RWPE2 (cell line): ENCODE measurements around the gene ISCU.

ENCODE experiments used
- ATAC-seq: fragments of 200-7000 bp; cut with Tn5 transposase; 3 replicates; pipeline ENCODE4 v1.9.1; 2021; ENCODE audit warnings: low read depth
- DNase-seq: peaks from one replicate; pipeline ENCODE4 v3.0.0-alpha.2; 2020; ENCODE audit warnings: low spot score
- H3K27ac ChIP-seq: fragments of 450-650 bp; 2 replicates; pipeline ENCODE4 v1.5.1; 2017; ENCODE audit warnings: mild to moderate bottlenecking; ENCODE audit not compliant: poor library complexity, severe bottlenecking
- H3K27me3 ChIP-seq: fragments of 250-450 bp; sonication (Bioruptor Pico); 2 replicates; pipeline ENCODE4 v1.5.1; 2021; ENCODE audit warnings: mild to moderate bottlenecking, moderate library complexity; ENCODE audit not compliant: insufficient read depth, poor library complexity, severe bottlenecking
- H3K36me3 ChIP-seq: fragments of 250-450 bp; sonication (Bioruptor Pico); 2 replicates; pipeline ENCODE4 v1.5.1; 2020; ENCODE audit warnings: low read depth, mild to moderate bottlenecking, moderate library complexity
- H3K4me1 ChIP-seq: fragments of 250-450 bp; sonication (Bioruptor Pico); 2 replicates; pipeline ENCODE4 v1.5.1; 2021; ENCODE audit warnings: mild to moderate bottlenecking, moderate library complexity; ENCODE audit not compliant: insufficient read depth, poor library complexity, severe bottlenecking
- H3K4me3 ChIP-seq: fragments of 250-450 bp; sonication (Bioruptor Pico); 2 replicates; pipeline ENCODE4 v1.5.1; 2021; ENCODE audit warnings: mild to moderate bottlenecking, moderate library complexity; ENCODE audit not compliant: severe bottlenecking
- H3K9me3 ChIP-seq: fragments of 250-450 bp; sonication (Bioruptor Pico); 2 replicates; pipeline ENCODE4 v1.5.1; 2021; ENCODE audit warnings: mild to moderate bottlenecking, moderate library complexity; ENCODE audit not compliant: severe bottlenecking
- TF ChIP-seq, protein P1 (sequence below): fragments of 450-650 bp; IDR thresholded peaks from one replicate; pipeline ENCODE4 v1.5.1; 2017; ENCODE audit warnings: mild to moderate bottlenecking, moderate library complexity; ENCODE audit not compliant: poor library complexity, severe bottlenecking

Gene ISCU

DNA sequence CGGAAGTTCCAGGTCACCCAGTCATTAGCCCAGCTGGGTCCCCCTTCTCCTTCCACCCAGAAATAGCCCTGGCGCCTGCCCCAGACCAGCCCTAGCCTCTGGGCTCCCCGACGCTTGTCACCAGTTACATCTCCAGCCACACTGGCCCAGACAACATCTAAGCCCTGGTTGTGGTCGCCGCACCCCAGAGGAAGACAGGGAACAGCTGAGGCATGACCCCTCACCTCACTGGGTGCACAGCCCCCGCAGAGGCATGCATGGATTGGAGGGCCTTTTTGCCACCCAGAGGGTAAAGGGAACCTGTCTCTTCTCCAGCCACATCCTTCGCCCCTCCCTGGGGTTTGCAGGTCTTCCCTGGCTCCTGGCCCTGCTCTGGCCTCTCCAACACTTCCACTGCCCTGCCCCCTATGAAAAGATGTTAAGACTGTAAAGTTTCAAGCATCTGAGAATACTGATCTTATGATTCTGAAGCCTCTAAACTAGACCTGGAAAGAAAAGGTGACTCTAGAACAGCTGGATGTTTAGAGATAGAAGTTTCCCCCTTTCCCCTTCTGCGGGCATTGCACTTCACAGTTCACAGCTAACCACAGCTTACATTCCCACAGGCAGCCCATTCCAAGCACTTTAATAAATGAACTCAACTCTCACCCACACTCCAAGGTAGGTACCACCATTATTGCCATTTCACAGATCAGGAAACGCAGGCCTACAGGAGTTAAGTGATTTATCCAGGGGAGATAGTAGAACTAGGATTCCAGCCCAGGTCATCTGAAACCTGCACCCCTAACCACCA lies 20.8 kb downstream of the ISCU start:
- Histone ChIP-seq H3K4me3 (no peak overlapping the region), H3K9me3 (no peaks in the 10 kb centered on the region), H3K27ac (no peak overlapping the region), H3K4me1 (no peaks in the 10 kb centered on the region), H3K27me3 (no peaks in the 10 kb centered on the region), H3K36me3 (no peaks in the 10 kb centered on the region)
- TF ChIP-seq, protein P1, sequence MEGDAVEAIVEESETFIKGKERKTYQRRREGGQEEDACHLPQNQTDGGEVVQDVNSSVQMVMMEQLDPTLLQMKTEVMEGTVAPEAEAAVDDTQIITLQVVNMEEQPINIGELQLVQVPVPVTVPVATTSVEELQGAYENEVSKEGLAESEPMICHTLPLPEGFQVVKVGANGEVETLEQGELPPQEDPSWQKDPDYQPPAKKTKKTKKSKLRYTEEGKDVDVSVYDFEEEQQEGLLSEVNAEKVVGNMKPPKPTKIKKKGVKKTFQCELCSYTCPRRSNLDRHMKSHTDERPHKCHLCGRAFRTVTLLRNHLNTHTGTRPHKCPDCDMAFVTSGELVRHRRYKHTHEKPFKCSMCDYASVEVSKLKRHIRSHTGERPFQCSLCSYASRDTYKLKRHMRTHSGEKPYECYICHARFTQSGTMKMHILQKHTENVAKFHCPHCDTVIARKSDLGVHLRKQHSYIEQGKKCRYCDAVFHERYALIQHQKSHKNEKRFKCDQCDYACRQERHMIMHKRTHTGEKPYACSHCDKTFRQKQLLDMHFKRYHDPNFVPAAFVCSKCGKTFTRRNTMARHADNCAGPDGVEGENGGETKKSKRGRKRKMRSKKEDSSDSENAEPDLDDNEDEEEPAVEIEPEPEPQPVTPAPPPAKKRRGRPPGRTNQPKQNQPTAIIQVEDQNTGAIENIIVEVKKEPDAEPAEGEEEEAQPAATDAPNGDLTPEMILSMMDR: no peak
- ATAC-seq: no peak
- DNase-seq: no peak

DNA sequence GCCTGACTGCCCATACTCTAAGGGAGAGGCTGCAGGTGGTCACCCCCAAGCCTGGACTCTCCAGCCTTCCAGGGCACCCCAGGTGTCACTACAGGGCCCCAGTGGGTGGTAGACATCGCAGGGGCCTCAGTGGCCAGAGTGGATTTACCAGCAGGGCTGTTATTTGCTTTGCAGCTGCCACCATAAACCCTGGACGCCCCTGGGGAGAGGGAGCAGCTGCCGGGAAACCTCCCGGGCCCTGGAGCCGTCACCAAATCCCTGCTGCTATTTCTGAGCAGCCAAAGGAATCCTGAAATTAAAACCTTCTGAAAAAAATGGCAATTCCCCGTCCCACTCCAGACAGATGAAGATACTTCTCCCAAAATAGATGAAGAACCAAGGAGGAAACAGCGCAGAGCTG lies 21.6 kb downstream of the ISCU start:
- Histone ChIP-seq H3K36me3 (no peaks in the 10 kb centered on the region), H3K27me3 (no peaks in the 10 kb centered on the region), H3K27ac (no peak overlapping the region), H3K9me3 (no peaks in the 10 kb centered on the region), H3K4me1 (no peaks in the 10 kb centered on the region), H3K4me3 (no peak overlapping the region)
- no peak for DNase-seq
- TF ChIP-seq, protein P1: no peak
- 0 out of 3 replicates have a peak, but pooled peaks have one; percentile 12 for ATAC-seq

DNA sequence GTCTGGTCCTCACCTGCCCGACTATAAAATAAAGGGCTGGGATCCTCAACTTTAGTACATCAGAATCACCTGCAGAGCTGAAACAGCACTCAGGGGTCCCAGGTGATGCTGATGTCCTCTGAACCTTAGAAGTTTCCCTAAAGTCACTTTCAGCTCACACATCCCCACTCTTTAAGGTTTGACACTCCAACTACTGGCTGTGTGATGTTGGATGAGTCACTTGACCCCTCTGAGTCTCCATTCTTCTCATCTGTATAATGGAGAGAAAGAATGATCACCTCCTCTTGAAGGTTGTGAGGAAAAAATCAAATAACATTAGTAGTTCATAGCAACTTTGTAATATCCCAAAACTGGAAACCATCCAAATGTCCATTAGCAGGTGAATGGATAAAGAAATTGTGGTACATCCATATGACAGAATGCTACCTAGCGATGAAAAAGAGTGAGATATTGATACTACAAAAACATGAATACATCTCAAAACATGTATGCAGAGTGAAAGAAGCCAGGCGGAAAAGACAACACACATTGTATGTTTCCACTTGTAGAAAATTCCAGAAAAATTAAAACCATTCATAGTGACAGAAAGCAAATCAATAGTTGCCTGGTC lies 22.2 kb downstream of the ISCU start:
- ATAC-seq (no peak), DNase-seq (no peak)
- H3K27me3 ChIP-seq: no peaks in the 10 kb centered on the region
- H3K4me3 ChIP-seq: no peak overlapping the region
- H3K27ac ChIP-seq: no peak overlapping the region
- TF ChIP-seq, protein P1: no peak
- H3K4me1 ChIP-seq: no peaks in the 10 kb centered on the region
- no peaks in the 10 kb centered on the region for H3K36me3 ChIP-seq
- no peaks in the 10 kb centered on the region for H3K9me3 ChIP-seq

DNA sequence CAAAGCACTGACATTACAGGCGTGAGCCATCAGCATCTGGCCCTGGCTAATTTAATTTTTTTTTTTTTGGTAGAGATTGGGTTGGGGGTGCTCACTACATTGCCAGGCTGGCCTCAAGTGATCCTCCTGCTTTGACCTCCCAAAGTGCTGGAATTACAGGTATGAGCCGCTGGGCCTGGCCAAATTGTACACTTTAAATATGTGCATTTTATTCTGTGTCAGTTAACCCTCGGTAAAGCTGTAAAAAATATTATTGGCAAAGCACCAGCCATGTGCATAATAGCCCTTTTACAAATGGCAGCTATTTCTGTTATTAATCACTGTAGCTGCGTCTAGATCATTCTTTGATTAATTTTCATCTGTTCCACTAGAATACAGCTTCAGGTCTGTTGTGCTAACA lies 23.5 kb downstream of the ISCU start:
- ATAC-seq: no peak
- Histone ChIP-seq H3K27ac (no peak overlapping the region), H3K36me3 (no peaks in the 10 kb centered on the region)

More for the DNA sequence above, 23.5 kb downstream of the ISCU start:
- Histone ChIP-seq H3K9me3 (no peaks in the 10 kb centered on the region), H3K4me3 (no peak overlapping the region), H3K27me3 (no peaks in the 10 kb centered on the region), H3K4me1 (no peaks in the 10 kb centered on the region)
- TF ChIP-seq, protein P1: no peak
- DNase-seq: no peak
